Vagina (tissue), 2 donors: ENCODE data around the gene STOML1. TPM values are rescaled to one million over a fixed set of nuclear protein-coding genes. Genes with fewer than 3 reads are reported as not detected.

Source experiments
- DNase-seq, 2 donors: peaks; one replicate each; pipeline ENCODE4 v3.0.0-alpha.2; 2017; ENCODE audit errors: extremely low spot score in 2 of 2
- H3K27ac ChIP-seq: fragments of 200-600 bp; sonication (generic); one replicate; pipeline ENCODE4 v1.5.1; 2019
- H3K27me3 ChIP-seq: fragments of 200-600 bp; sonication (generic); one replicate; pipeline ENCODE4 v1.5.1; 2019
- H3K36me3 ChIP-seq, 2 donors: fragments of 200-600 bp; sonication (generic); one replicate each; pipeline ENCODE4 v1.5.1; 2017 to 2019
- H3K4me1 ChIP-seq: fragments of 200-600 bp; sonication (generic); one replicate; pipeline ENCODE4 v1.5.1; 2019
- H3K4me3 ChIP-seq, 2 donors: fragments of 200-600 bp; sonication (generic); 1 replicate in 1 of 2; 2 replicates in 1 of 2; pipeline ENCODE4 v1.5.1; 2016 to 2019
- H3K9me3 ChIP-seq: fragments of 200-600 bp; sonication (generic); one replicate; pipeline ENCODE4 v1.5.1; 2019
- CTCF ChIP-seq, 3 experiments: fragments of 450-650 bp in 2 of 3; fragments of 200-600 bp in 1 of 3; sonication (generic) in 1 of 3; IDR thresholded peaks; one replicate each; pipeline ENCODE4 v1.5.1; 2017 to 2019; ENCODE audit warnings: antibody characterized with exemption in 3 of 3, mild to moderate bottlenecking in 2 of 3, moderate library complexity in 2 of 3
- POLR2A ChIP-seq, 2 donors: fragments of 450-650 bp; IDR thresholded peaks; one replicate each; pipeline ENCODE4 v1.6.1; 2017; ENCODE audit warnings: antibody characterized with exemption in 2 of 2, mild to moderate bottlenecking in 2 of 2, moderate library complexity in 2 of 2
- POLR2AphosphoS5 ChIP-seq, 2 donors: sonication (generic); formaldehyde crosslinking; IDR thresholded peaks; one replicate each; pipeline ENCODE4 v1.9.0; 2017; ENCODE audit warnings: antibody characterized with exemption in 2 of 2, mild to moderate bottlenecking in 2 of 2, low read depth in 1 of 2; ENCODE audit not compliant: insufficient read depth in 1 of 2
- intact Hi-C: fragments of 100-400 bp; cut with DNase I; formaldehyde crosslinking; loops from one replicate; pipeline ENCODE4 v1.15.1; 2023
- total RNA-seq: library from RNA; depleted of rRNA; stranded (reverse); fragments of >200 nt; gene quantifications from one replicate; pipeline ENCODE4 v1.2.3, GENCODE V29; 2016

The STOML1 gene
- total RNA-seq, 1 donor from 2014 or later, result 15.0 TPM

- no peaks in the 10 kb centered on the region for H3K9me3 ChIP-seq
- peak within 1 kb of the TSS; percentile 86 to 95 for H3K4me3 ChIP-seq
- H3K27ac ChIP-seq, result peak within 1 kb of the TSS; percentile 96
- TF ChIP-seq POLR2AphosphoS5 (IDR thresholded peaks at IDR 0.05; ENCODE audit: insufficient read depth in 1 of 2, low read depth in 1 of 2), result peak; percentile 91 to 97
- peak; percentile 58 to 59 for TF ChIP-seq POLR2A (IDR thresholded peaks at IDR 0.05)
- TF ChIP-seq CTCF (IDR thresholded peaks at IDR 0.05), result no peak
- intact Hi-C loops, result no loop called here
- DNase-seq, result no peak
- H3K27me3 ChIP-seq, result no peaks in the 10 kb centered on the region
- peaks cover 0 to 16% of the 10 kb centered on the region in 2 donors for H3K36me3 ChIP-seq
- peaks cover 80% of the 10 kb centered on the region for H3K4me1 ChIP-seq
Measured at GRCh38 chr15:73994413-73994883, 2.4 kb upstream of the STOML1 start, which contains the start of gene PML. Gene PML (plus strand): TSS chr15:73994716. CDS start chr15:73994813, 97 bp downstream.

- Histone ChIP-seq H3K36me3 (peaks cover 0 to 6% of the 10 kb centered on the region in 2 donors), H3K4me3 (peak overlapping the region; percentile 86 to 95), H3K4me1 (peaks cover 80% of the 10 kb centered on the region), H3K27me3 (no peaks in the 10 kb centered on the region), H3K9me3 (no peaks in the 10 kb centered on the region), H3K27ac (peak overlapping the region; percentile 96)
- TF ChIP-seq POLR2A (IDR thresholded peaks at IDR 0.05) (no peak), POLR2AphosphoS5 (IDR thresholded peaks at IDR 0.05; ENCODE audit: insufficient read depth in 1 of 2, low read depth in 1 of 2) (no peak), CTCF (IDR thresholded peaks at IDR 0.05) (no peak)
- intact Hi-C loops, result no loop called here
- no peak for DNase-seq
Measured at GRCh38 chr15:73993211-73993994, 1.3 kb upstream of the STOML1 start.

- intact Hi-C loops, result no loop called here
- peak overlapping the region; percentile 82 for H3K27ac ChIP-seq
- no peaks in the 10 kb centered on the region for H3K9me3 ChIP-seq
- peaks cover 80% of the 10 kb centered on the region for H3K4me1 ChIP-seq
- no peaks in the 10 kb centered on the region for H3K27me3 ChIP-seq
- no peak for DNase-seq
- no peaks in the 10 kb centered on the region for H3K36me3 ChIP-seq
- TF ChIP-seq CTCF (IDR thresholded peaks at IDR 0.05) (no peak), POLR2AphosphoS5 (IDR thresholded peaks at IDR 0.05; ENCODE audit: insufficient read depth in 1 of 2, low read depth in 1 of 2) (no peak), POLR2A (IDR thresholded peaks at IDR 0.05) (no peak)
- H3K4me3 ChIP-seq, result peak overlapping the region; percentile 57 to 69
Measured at GRCh38 chr15:73992594-73992898, 451 bp upstream of the STOML1 start.

GRCh38 chr15:73991260-73991659 is 835 bp downstream of the STOML1 start:
- Histone ChIP-seq H3K4me1 (peaks cover 79% of the 10 kb centered on the region), H3K36me3 (no peaks in the 10 kb centered on the region), H3K27ac (peak overlapping the region; percentile 82), H3K9me3 (no peaks in the 10 kb centered on the region), H3K4me3 (peak overlapping the region; percentile 57 to 69), H3K27me3 (no peaks in the 10 kb centered on the region)
- no peak for DNase-seq
- TF ChIP-seq POLR2A (IDR thresholded peaks at IDR 0.05), result no peak
- TF ChIP-seq CTCF (IDR thresholded peaks at IDR 0.05), result no peak
- peak in 1 of 2 donors; percentile 21 for TF ChIP-seq POLR2AphosphoS5 (IDR thresholded peaks at IDR 0.05; ENCODE audit: insufficient read depth in 1 of 2, low read depth in 1 of 2)
- intact Hi-C loops, result no loop called here
